HG03066 (cell line): Measurements from ENCODE around the gene ARID1B.
"Not testable (repeated sequence)": the region's sequence is repeated elsewhere in the genome, so short reads cannot be mapped to it uniquely, and the experiment has no call there.

Experiments
- ATAC-seq: cut with Tn5 transposase; IDR thresholded peaks from one replicate; pipeline ENCODE4 v1.9.1; 2021; ENCODE audit warnings: low read depth; ENCODE audit not compliant: unreplicated experiment

Gene ARID1B

GRCh38 chr6:157143171-157143889 is 366.2 kb downstream of the ARID1B start:
- ATAC-seq, result no peak

- ATAC-seq, result no peak
Measured at GRCh38 chr6:157143890-157144798, 367.0 kb downstream of the ARID1B start.

- ATAC-seq, result no peak
Measured at GRCh38 chr6:157144859-157145568, 367.8 kb downstream of the ARID1B start.

- ATAC-seq, result no peak
Measured at GRCh38 chr6:157145656-157146285, 368.6 kb downstream of the ARID1B start.

GRCh38 chr6:157147054-157148026 is 370.2 kb downstream of the ARID1B start:
- not testable (repeated sequence) for ATAC-seq

- ATAC-seq, result no peak
Measured at GRCh38 chr6:157148391-157149323, 371.5 kb downstream of the ARID1B start.

- no peak for ATAC-seq
Measured at GRCh38 chr6:157150076-157150475, 372.9 kb downstream of the ARID1B start.

- no peak for ATAC-seq
Measured at GRCh38 chr6:157151029-157151428, 373.9 kb downstream of the ARID1B start.

GRCh38 chr6:157151989-157152388 is 374.8 kb downstream of the ARID1B start:
- ATAC-seq, result no peak

GRCh38 chr6:157152556-157152955 is 375.4 kb downstream of the ARID1B start:
- ATAC-seq, result no peak

GRCh38 chr6:157155804-157156203 is 378.6 kb downstream of the ARID1B start:
- ATAC-seq, result no peak

GRCh38 chr6:157157258-157157657 is 380.1 kb downstream of the ARID1B start:
- ATAC-seq, result no peak

- ATAC-seq, result no peak
Measured at GRCh38 chr6:157158456-157158855, 381.3 kb downstream of the ARID1B start.

GRCh38 chr6:157158897-157159296 is 381.7 kb downstream of the ARID1B start:
- no peak for ATAC-seq

- no peak for ATAC-seq
Measured at GRCh38 chr6:157159348-157159747, 382.2 kb downstream of the ARID1B start.

GRCh38 chr6:157161912-157162311 is 384.7 kb downstream of the ARID1B start:
- no peak for ATAC-seq

GRCh38 chr6:157162766-157163433 is 385.7 kb downstream of the ARID1B start:
- no peak for ATAC-seq
